Measurements from ENCODE around the gene KCNN1. TPM values are rescaled to one million over a fixed set of nuclear protein-coding genes. Genes with fewer than 3 reads are reported as not detected.

The KCNN1 gene
- total and polyA plus RNA-seq, 2 of the 13 experiments (the other 11 are each of a cell fraction or from before 2014, with no cell fraction given): 0.04 TPM; not detected in 1

DNA sequence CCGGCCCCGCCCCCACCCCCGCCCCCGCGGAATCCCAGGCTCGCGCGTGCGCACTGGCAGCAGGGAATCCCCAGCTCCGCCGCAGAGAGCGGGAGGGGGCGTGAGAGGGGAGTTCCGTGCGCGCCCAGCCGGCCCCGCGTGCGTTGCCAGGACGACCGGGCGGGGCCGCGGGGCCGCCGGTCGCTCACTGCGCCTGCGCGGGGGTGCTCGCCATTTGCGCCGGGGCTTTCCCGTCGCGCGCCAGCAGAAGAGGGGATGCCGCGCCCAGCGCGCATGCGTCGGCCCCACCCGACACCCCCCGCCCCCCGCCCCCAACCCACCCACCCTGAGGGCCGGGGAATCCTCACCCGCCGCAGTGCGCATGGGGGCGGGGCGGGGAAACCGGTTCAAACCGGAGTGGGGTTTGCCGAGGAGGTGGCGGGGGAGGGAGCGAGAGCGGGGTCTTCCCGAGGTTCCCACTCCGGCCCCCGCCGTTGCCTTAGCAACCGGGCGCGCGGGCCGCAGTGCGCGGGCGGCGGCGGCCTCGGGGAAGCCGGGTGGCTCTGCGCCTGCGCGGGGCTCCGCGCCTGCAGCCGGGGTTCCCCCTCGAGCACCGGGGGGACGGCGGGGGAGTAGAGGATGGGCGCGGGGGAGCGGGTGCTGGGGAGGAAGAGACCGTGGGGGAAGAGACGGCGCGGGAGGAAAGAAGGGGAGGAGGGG lies 18.9 kb upstream of the KCNN1 start:
- no TSS peak for BruUV-seq (replicated peaks)
- WGBS (ENCODE audit: low lambda C conversion rate): 2% methylated on average over 33 of the region's 92 CpGs
- FAIRE-seq (no peak), ATAC-seq (peak; percentile 40), DNase-seq (ENCODE audit: low spot score) (peak; percentile 85)
- in situ Hi-C loops (cut with HindIII; ENCODE audit: extremely low pct_ligation_motif_present, low pct_unique_long_range_greater_than_20kb) (loop anchor here (25.0 kb wide), 1 partner anchor 114 kb away; no protein-coding TSS in a partner anchor), intact Hi-C loops (cut with micrococcal nuclease; ENCODE audit: unreplicated experiment) (no loop called here)
- CTCF ChIA-PET (ENCODE audit: low intra/inter-chr PET ratio, low total read pairs): interaction anchor here (2.5 kb wide), 1 partner anchor 49 kb away, joined by 23 read pairs; no protein-coding TSS in a partner anchor
- H3K4me1 ChIP-seq (ENCODE audit: insufficient read depth, low read length): peaks cover 51% of the 10 kb centered on the region
- peak overlapping the region; percentile 99 for H3K4me2 ChIP-seq (ENCODE audit: low read depth, low read length)
- POLR2A ChIA-PET: interaction anchor here (0.9 kb wide), 2 partner anchors 11 to 15 kb away, joined by 3 to 4 read pairs; partner anchors contain the start of gene CCDC124
- no peaks in the 10 kb centered on the region for H3K9me3 ChIP-seq (ENCODE audit: low read length)
- no peaks in the 10 kb centered on the region for H3K36me3 ChIP-seq (replicated peaks in 1 of 2; ENCODE audit: control insufficient read depth in 1 of 2, insufficient read depth in 2 of 2, low read length in 2 of 2)
- H3K79me2 ChIP-seq (ENCODE audit: insufficient read depth, low read length): no peaks in the 10 kb centered on the region
- H3K9ac ChIP-seq (ENCODE audit: insufficient read depth, low read depth, low read length): no peak overlapping the region
- H2AFZ ChIP-seq (ENCODE audit: low read length): no peak overlapping the region
- H3K27me3 ChIP-seq (ENCODE audit: control insufficient read depth in 1 of 2, insufficient read depth in 2 of 2, low read length in 2 of 2): peaks cover 23 to 45% of the 10 kb centered on the region in 2 experiments
- H3K4me3 ChIP-seq (replicated peaks in 1 of 3; ENCODE audit: insufficient read depth in 1 of 3, low read depth in 2 of 3, low read length in 3 of 3): peak overlapping the region; percentile 53 to 81 (median 55); a peak in 4 of 6 replicates
- no peak overlapping the region for H3K27ac ChIP-seq (ENCODE audit: extremely low read length, insufficient read depth, low read length)
- H4K20me1 ChIP-seq (ENCODE audit: insufficient read depth, low read length): no peaks in the 10 kb centered on the region
- TF ChIP-seq SMARCC2 (IDR thresholded peaks at IDR 0.05) (no peak), ISX (CRISPR knock-in tag; conservative IDR thresholded peaks at IDR 0.05) (no peak), MED13 (CRISPR knock-in tag; IDR thresholded peaks at IDR 0.05) (no peak), ATF7 (IDR thresholded peaks at IDR 0.05) (no peak), ATF7 (CRISPR knock-in tag; IDR thresholded peaks at IDR 0.05) (no peak), FIP1L1 (IDR thresholded peaks at IDR 0.05; ENCODE audit: borderline replicate concordance, insufficient read depth, low read depth, low read length) (no peak), HDAC1 (CRISPR knock-in tag; IDR thresholded peaks at IDR 0.05) (peak; percentile 52), U2AF2 (IDR thresholded peaks at IDR 0.05; ENCODE audit: low read depth, low read length) (peak; percentile 65; the same call in 1 of the 2 replicates), HMG20B (CRISPR knock-in tag; conservative IDR thresholded peaks at IDR 0.05) (no peak), ZNF10 (CRISPR knock-in tag; IDR thresholded peaks at IDR 0.05; ENCODE audit: borderline replicate concordance, low read depth) (no peak)
- TF ChIP-seq, protein P1, sequence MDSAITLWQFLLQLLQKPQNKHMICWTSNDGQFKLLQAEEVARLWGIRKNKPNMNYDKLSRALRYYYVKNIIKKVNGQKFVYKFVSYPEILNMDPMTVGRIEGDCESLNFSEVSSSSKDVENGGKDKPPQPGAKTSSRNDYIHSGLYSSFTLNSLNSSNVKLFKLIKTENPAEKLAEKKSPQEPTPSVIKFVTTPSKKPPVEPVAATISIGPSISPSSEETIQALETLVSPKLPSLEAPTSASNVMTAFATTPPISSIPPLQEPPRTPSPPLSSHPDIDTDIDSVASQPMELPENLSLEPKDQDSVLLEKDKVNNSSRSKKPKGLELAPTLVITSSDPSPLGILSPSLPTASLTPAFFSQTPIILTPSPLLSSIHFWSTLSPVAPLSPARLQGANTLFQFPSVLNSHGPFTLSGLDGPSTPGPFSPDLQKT (CRISPR knock-in tag; IDR thresholded peaks at IDR 0.05; ENCODE audit: borderline replicate concordance): no peak
- TF ChIP-seq, protein P2, sequence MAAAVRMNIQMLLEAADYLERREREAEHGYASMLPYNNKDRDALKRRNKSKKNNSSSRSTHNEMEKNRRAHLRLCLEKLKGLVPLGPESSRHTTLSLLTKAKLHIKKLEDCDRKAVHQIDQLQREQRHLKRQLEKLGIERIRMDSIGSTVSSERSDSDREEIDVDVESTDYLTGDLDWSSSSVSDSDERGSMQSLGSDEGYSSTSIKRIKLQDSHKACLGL (CRISPR knock-in tag; IDR thresholded peaks at IDR 0.05): no peak
- TF ChIP-seq, protein P3, sequence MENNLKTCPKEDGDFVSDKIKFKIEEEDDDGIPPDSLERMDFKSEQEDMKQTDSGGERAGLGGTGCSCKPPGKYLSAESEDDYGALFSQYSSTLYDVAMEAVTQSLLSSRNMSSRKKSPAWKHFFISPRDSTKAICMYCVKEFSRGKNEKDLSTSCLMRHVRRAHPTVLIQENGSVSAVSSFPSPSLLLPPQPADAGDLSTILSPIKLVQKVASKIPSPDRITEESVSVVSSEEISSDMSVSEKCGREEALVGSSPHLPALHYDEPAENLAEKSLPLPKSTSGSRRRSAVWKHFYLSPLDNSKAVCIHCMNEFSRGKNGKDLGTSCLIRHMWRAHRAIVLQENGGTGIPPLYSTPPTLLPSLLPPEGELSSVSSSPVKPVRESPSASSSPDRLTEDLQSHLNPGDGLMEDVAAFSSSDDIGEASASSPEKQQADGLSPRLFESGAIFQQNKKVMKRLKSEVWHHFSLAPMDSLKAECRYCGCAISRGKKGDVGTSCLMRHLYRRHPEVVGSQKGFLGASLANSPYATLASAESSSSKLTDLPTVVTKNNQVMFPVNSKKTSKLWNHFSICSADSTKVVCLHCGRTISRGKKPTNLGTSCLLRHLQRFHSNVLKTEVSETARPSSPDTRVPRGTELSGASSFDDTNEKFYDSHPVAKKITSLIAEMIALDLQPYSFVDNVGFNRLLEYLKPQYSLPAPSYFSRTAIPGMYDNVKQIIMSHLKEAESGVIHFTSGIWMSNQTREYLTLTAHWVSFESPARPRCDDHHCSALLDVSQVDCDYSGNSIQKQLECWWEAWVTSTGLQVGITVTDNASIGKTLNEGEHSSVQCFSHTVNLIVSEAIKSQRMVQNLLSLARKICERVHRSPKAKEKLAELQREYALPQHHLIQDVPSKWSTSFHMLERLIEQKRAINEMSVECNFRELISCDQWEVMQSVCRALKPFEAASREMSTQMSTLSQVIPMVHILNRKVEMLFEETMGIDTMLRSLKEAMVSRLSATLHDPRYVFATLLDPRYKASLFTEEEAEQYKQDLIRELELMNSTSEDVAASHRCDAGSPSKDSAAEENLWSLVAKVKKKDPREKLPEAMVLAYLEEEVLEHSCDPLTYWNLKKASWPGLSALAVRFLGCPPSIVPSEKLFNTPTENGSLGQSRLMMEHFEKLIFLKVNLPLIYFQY (CRISPR knock-in tag; IDR thresholded peaks at IDR 0.05; ENCODE audit: borderline replicate concordance): no peak
- TF ChIP-seq, protein P4, sequence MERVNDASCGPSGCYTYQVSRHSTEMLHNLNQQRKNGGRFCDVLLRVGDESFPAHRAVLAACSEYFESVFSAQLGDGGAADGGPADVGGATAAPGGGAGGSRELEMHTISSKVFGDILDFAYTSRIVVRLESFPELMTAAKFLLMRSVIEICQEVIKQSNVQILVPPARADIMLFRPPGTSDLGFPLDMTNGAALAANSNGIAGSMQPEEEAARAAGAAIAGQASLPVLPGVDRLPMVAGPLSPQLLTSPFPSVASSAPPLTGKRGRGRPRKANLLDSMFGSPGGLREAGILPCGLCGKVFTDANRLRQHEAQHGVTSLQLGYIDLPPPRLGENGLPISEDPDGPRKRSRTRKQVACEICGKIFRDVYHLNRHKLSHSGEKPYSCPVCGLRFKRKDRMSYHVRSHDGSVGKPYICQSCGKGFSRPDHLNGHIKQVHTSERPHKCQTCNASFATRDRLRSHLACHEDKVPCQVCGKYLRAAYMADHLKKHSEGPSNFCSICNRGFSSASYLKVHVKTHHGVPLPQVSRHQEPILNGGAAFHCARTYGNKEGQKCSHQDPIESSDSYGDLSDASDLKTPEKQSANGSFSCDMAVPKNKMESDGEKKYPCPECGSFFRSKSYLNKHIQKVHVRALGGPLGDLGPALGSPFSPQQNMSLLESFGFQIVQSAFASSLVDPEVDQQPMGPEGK (CRISPR knock-in tag; IDR thresholded peaks at IDR 0.05): peak; percentile 88
- TF ChIP-seq, protein P5, sequence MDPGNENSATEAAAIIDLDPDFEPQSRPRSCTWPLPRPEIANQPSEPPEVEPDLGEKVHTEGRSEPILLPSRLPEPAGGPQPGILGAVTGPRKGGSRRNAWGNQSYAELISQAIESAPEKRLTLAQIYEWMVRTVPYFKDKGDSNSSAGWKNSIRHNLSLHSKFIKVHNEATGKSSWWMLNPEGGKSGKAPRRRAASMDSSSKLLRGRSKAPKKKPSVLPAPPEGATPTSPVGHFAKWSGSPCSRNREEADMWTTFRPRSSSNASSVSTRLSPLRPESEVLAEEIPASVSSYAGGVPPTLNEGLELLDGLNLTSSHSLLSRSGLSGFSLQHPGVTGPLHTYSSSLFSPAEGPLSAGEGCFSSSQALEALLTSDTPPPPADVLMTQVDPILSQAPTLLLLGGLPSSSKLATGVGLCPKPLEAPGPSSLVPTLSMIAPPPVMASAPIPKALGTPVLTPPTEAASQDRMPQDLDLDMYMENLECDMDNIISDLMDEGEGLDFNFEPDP (CRISPR knock-in tag; conservative IDR thresholded peaks at IDR 0.05): no peak
